H1 (cell line): ENCODE measurements around the gene GPC6. TPM values are rescaled to one million over a fixed set of nuclear protein-coding genes. Genes with fewer than 3 reads are reported as not detected.

ENCODE experiments used
- CTCF ChIA-PET: fragments of 300-600 bp; sonication (Branson Sonifier 250); formaldehyde crosslinking; loops from one replicate; lab custom pipeline; 2021; ENCODE audit not compliant: partially characterized antibody; lab: Charles Lee
- POLR2A ChIA-PET: fragments of 300-600 bp; sonication (Branson Sonifier 250); formaldehyde crosslinking; loops from one replicate; lab custom pipeline; 2021; ENCODE audit warnings: inconsistent platforms; ENCODE audit not compliant: partially characterized antibody; lab: Charles Lee
- DNase-seq, 2 experiments: peaks; one replicate each; pipeline versions ENCODE4 v3.0.0 to v3.0.0-alpha.2; 2010 to 2022; ENCODE audit warnings: low spot score in 2 of 2, low read depth in 1 of 2, mixed read lengths in 1 of 2
- FAIRE-seq: peaks from 2 replicates; lab custom pipeline; 2011; peaks lifted over from hg19 to GRCh38; lab: Jason Lieb, UNC
- H2AFZ ChIP-seq: 2 replicates; pipeline ENCODE4 v1.8.1; 2012; ENCODE audit warnings: low read length, inconsistent platforms
- H2AK5ac ChIP-seq: 2 replicates; pipeline ENCODE4 v1.6.1; 2013; ENCODE audit warnings: low read depth, low read length
- H2BK120ac ChIP-seq: replicated peaks from 2 replicates; pipeline ENCODE3; 2013; ENCODE audit warnings: low read depth, low read length, inconsistent platforms
- H2BK12ac ChIP-seq: 2 replicates; pipeline ENCODE4 v1.6.1; 2013; ENCODE audit warnings: low read depth, low read length
- H2BK15ac ChIP-seq: 2 replicates; pipeline ENCODE4 v1.6.1; 2013; ENCODE audit warnings: low read length
- H2BK20ac ChIP-seq: 2 replicates; pipeline ENCODE4 v1.6.1; 2013; ENCODE audit warnings: low read length
- H2BK5ac ChIP-seq: 2 replicates; pipeline ENCODE4 v1.6.1; 2013; ENCODE audit warnings: low read depth, low read length
- H3K14ac ChIP-seq: 2 replicates; pipeline ENCODE4 v1.6.1; 2013; ENCODE audit warnings: inconsistent platforms; ENCODE audit not compliant: insufficient read length
- H3K18ac ChIP-seq: 2 replicates; pipeline ENCODE4 v1.6.1; 2013; ENCODE audit warnings: low read length; ENCODE audit errors: extremely low read depth
- H3K23ac ChIP-seq: 2 replicates; pipeline ENCODE4 v1.6.1; 2013; ENCODE audit warnings: inconsistent platforms; ENCODE audit not compliant: insufficient read length
- H3K23me2 ChIP-seq: 2 replicates; pipeline ENCODE4 v1.6.1; 2013; ENCODE audit warnings: low read depth, low read length
- H3K27ac ChIP-seq: 2 replicates; pipeline ENCODE4 v1.6.1; 2011; ENCODE audit warnings: low read depth, low read length, inconsistent platforms
- H3K27me3 ChIP-seq, 4 experiments: replicated peaks in 1 of 4; 1 replicate in 1 of 4; 2 replicates in 3 of 4; pipeline versions ENCODE4 v1.6.1 to v1.8.1; 2011 to 2013; ENCODE audit warnings: low read length in 3 of 4, mild to moderate bottlenecking in 3 of 4, inconsistent platforms in 2 of 4, mixed read lengths in 2 of 4, moderate library complexity in 1 of 4; ENCODE audit not compliant: control insufficient read depth in 3 of 4, insufficient read depth in 3 of 4; ENCODE audit errors: extremely low read depth in 1 of 4
- H3K36me3 ChIP-seq, 4 experiments: 2 replicates each; pipeline versions ENCODE4 v1.6.1 to v1.8.1; 2011 to 2013; ENCODE audit warnings: mild to moderate bottlenecking in 4 of 4, low read length in 3 of 4, moderate library complexity in 2 of 4, control low read depth in 1 of 4, inconsistent platforms in 1 of 4; ENCODE audit not compliant: insufficient read depth in 4 of 4, control insufficient read depth in 2 of 4
- H3K4ac ChIP-seq: replicated peaks from 2 replicates; pipeline ENCODE3; 2013; ENCODE audit warnings: low read length, low read depth, mixed read lengths, inconsistent platforms; ENCODE audit not compliant: insufficient read length
- H3K4me1 ChIP-seq, 4 experiments: replicated peaks in 1 of 4; 1 replicate in 1 of 4; 2 replicates in 3 of 4; pipeline versions ENCODE4 v1.6.1 to v1.8.1; 2011 to 2013; ENCODE audit warnings: low read length in 3 of 4, inconsistent platforms in 2 of 4, mixed read lengths in 1 of 4; ENCODE audit not compliant: insufficient read depth in 4 of 4, control insufficient read depth in 3 of 4
- H3K4me2 ChIP-seq, 2 experiments: 2 replicates each; pipeline versions ENCODE4 v1.6.1 to v1.8.1; 2011 to 2013; ENCODE audit warnings: low read depth in 2 of 2, low read length in 2 of 2, control low read depth in 1 of 2, inconsistent platforms in 1 of 2, mild to moderate bottlenecking in 1 of 2; ENCODE audit not compliant: insufficient read depth in 1 of 2
- H3K4me3 ChIP-seq, 4 experiments: fragments of 200-600, 300-600 bp in 1 of 4; sonication (generic), shearing (Covaris generic), sonication (Bioruptor Twin) in 1 of 4; 2 replicates each; pipeline versions ENCODE4 v1.5.1 to v1.8.1; 2011 to 2016; ENCODE audit warnings: low read length in 4 of 4, low read depth in 3 of 4, control low read depth in 2 of 4, inconsistent platforms in 2 of 4, mild to moderate bottlenecking in 2 of 4, mixed read lengths in 1 of 4, moderate library complexity in 1 of 4; ENCODE audit not compliant: insufficient read depth in 2 of 4; ENCODE audit errors: extremely low read depth in 1 of 4
- H3K56ac ChIP-seq: replicated peaks from 2 replicates; pipeline ENCODE3; 2013; ENCODE audit warnings: low read depth, mild to moderate bottlenecking, mixed read lengths, low read length, inconsistent platforms; ENCODE audit not compliant: insufficient read length
- H3K79me1 ChIP-seq: 2 replicates; pipeline ENCODE4 v1.6.1; 2013; ENCODE audit warnings: low read depth, low read length, control low read depth
- H3K79me2 ChIP-seq, 2 experiments: 2 replicates each; pipeline versions ENCODE4 v1.6.1 to v1.8.1; 2012 to 2013; ENCODE audit warnings: low read length in 2 of 2, mild to moderate bottlenecking in 2 of 2, inconsistent platforms in 1 of 2; ENCODE audit not compliant: insufficient read depth in 2 of 2, control insufficient read depth in 1 of 2
- H3K9ac ChIP-seq, 4 experiments: replicated peaks in 1 of 4; 1 replicate in 1 of 4; 2 replicates in 3 of 4; pipeline versions ENCODE4 v1.6.1 to v1.8.1; 2011 to 2013; ENCODE audit warnings: low read depth in 3 of 4, low read length in 3 of 4, control low read depth in 2 of 4, mild to moderate bottlenecking in 2 of 4, moderate library complexity in 2 of 4, inconsistent platforms in 1 of 4; ENCODE audit errors: extremely low read depth in 1 of 4
- H3K9me3 ChIP-seq, 2 experiments: 2 replicates each; pipeline versions ENCODE4 v1.6.1 to v1.8.1; 2012 to 2013; ENCODE audit warnings: mild to moderate bottlenecking in 2 of 2, moderate library complexity in 2 of 2, control low read depth in 1 of 2, inconsistent platforms in 1 of 2, low read depth in 1 of 2, low read length in 1 of 2, mixed read lengths in 1 of 2; ENCODE audit not compliant: insufficient read depth in 2 of 2
- H4K20me1 ChIP-seq, 2 experiments: replicated peaks in 1 of 2; 2 replicates each; pipeline versions ENCODE3 to v1.8.1; 2011 to 2013; ENCODE audit warnings: inconsistent platforms in 2 of 2, low read length in 2 of 2, mild to moderate bottlenecking in 1 of 2; ENCODE audit not compliant: insufficient read depth in 2 of 2, control insufficient read depth in 1 of 2
- H4K5ac ChIP-seq: 2 replicates; pipeline ENCODE4 v1.6.1; 2013; ENCODE audit warnings: low read length, low read depth, mixed read lengths, inconsistent platforms; ENCODE audit not compliant: insufficient read length
- H4K8ac ChIP-seq: 2 replicates; pipeline ENCODE4 v1.8.0; 2013; ENCODE audit warnings: mild to moderate bottlenecking, moderate library complexity, low read length, inconsistent platforms; ENCODE audit not compliant: insufficient read depth; ENCODE audit errors: extremely low read depth
- H4K91ac ChIP-seq: replicated peaks from 2 replicates; pipeline ENCODE3; 2013; ENCODE audit warnings: low read length, mixed read lengths, inconsistent platforms; ENCODE audit not compliant: insufficient read length
- BRCA1 ChIP-seq: IDR thresholded peaks from 2 replicates; pipeline ENCODE4 v1.6.1; 2012; ENCODE audit warnings: low read depth, low read length, improper control_type of control experiment
- FOSL1 ChIP-seq: IDR thresholded peaks from 2 replicates; pipeline ENCODE4 v1.6.1; 2011; ENCODE audit warnings: mild to moderate bottlenecking, low read depth, low read length, moderate library complexity; ENCODE audit not compliant: insufficient read depth
- GABPA ChIP-seq: IDR thresholded peaks from 2 replicates; pipeline ENCODE4 v1.6.1; 2011; ENCODE audit warnings: mild to moderate bottlenecking, low read length, moderate library complexity, borderline replicate concordance; ENCODE audit not compliant: insufficient read depth
- RXRA ChIP-seq: IDR thresholded peaks from 2 replicates; pipeline ENCODE4 v1.6.1; 2011; ENCODE audit warnings: low read depth, mild to moderate bottlenecking, low read length, moderate library complexity; ENCODE audit not compliant: insufficient read depth
- USF2 ChIP-seq: IDR thresholded peaks from 2 replicates; pipeline ENCODE4 v1.6.1; 2011; ENCODE audit warnings: low read length, improper control_type of control experiment
- ZNF274 ChIP-seq: IDR thresholded peaks from 2 replicates; pipeline ENCODE4 v1.7.0; 2012; ENCODE audit warnings: low read length, borderline replicate concordance; ENCODE audit errors: extremely low read depth
- WGBS, 2 experiments: shearing (Covaris generic) in 1 of 2; methylation state at CpG; one replicate each; pipeline versions ENCODE4 v1.1.6 to v1.1.7; 2013 to 2015; ENCODE audit warnings: low lambda C conversion rate in 2 of 2, mixed read lengths in 2 of 2, inconsistent platforms in 1 of 2, low coverage in 1 of 2, missing lambda C conversion rate in 1 of 2; ENCODE audit not compliant: insufficient replicate concordance in 2 of 2, insufficient coverage in 1 of 2, insufficient read length in 1 of 2; ENCODE audit errors: extremely low coverage in 1 of 2, missing lambda C conversion rate in 1 of 2; 5-methylcytosine and 5-hydroxymethylcytosine counted together
- polyA plus RNA-seq, 7 experiments: library from polyadenylated mRNA; depleted of rRNA in 3 of 7; stranded (reverse) in 5 of 7; unstranded in 2 of 7; fragments of >200 nt in 5 of 7; fragments of 200-250 nt in 2 of 7; gene quantifications; 1 replicate in 5 of 7; 2 replicates in 1 of 7; 4 replicates in 1 of 7; pipeline versions ENCODE4 v1.2.1 to v1.2.3, GENCODE V29; 2011 to 2013; ENCODE audit warnings: missing spikeins in 2 of 7, mixed read lengths in 2 of 7
- total RNA-seq: library from RNA; stranded (reverse); fragmentation: NEBNext Ultra II Directional; extraction: Animal tissue kit (Norgen Biotek cat#: 25700); gene quantifications from 2 replicates; pipeline ENCODE4 v1.2.1, GENCODE V29; 2021

GPC6 gene
- total and polyA plus RNA-seq, 2 of the 8 experiments (the other 6 are each of a cell fraction or from before 2014, with no cell fraction given) = 5.4 to 12.0 TPM

GRCh38 chr13:93881411-93881810, 654.8 kb downstream of the GPC6 start:
- no peak overlapping the region for H3K4ac ChIP-seq
- TF ChIP-seq RXRA (no peak), GABPA (no peak), FOSL1 (no peak), ZNF274 (no peak), USF2 (no peak), BRCA1 (no peak)

More at GRCh38 chr13:93881411-93881810, 654.8 kb downstream of the GPC6 start:
- Histone ChIP-seq H2BK20ac (no peak overlapping the region), H2BK5ac (no peak overlapping the region), H2BK12ac (no peak overlapping the region), H3K79me2 (no peaks in the 10 kb centered on the region), H3K9ac (no peak overlapping the region), H3K4me3 (no peak overlapping the region), H3K23ac (no peak overlapping the region), H3K79me1 (no peaks in the 10 kb centered on the region), H3K4me2 (no peak overlapping the region), H4K8ac (no peak overlapping the region), H3K9me3 (no peaks in the 10 kb centered on the region), H3K18ac (no peak overlapping the region), H2BK15ac (no peak overlapping the region), H2AK5ac (no peak overlapping the region), H4K20me1 (no peaks in the 10 kb centered on the region), H3K23me2 (no peaks in the 10 kb centered on the region), H3K36me3 (no peaks in the 10 kb centered on the region), H2AFZ (no peak overlapping the region), H4K5ac (no peak overlapping the region), H3K27ac (no peak overlapping the region), H3K27me3 (no peaks in the 10 kb centered on the region), H3K14ac (no peak overlapping the region), H2BK120ac (no peak overlapping the region), H4K91ac (no peak overlapping the region), H3K4me1 (no peaks in the 10 kb centered on the region), H3K56ac (no peak overlapping the region)
- POLR2A ChIA-PET = no interaction called here
- DNase-seq (no peak), FAIRE-seq (no peak)
- whole genome bisulfite sequencing, 2 experiments = 89% methylated on average over 2 of the region's 2 CpGs; no CpG with 5 or more reads in 1 of the 2 experiments
- CTCF ChIA-PET = no interaction called here
